B cell (primary cell): ENCODE results near the gene ZNF423. TPM values are rescaled to one million over a fixed set of nuclear protein-coding genes. Genes with fewer than 3 reads are reported as not detected.
"Not testable (repeated sequence)": the region's sequence is repeated elsewhere in the genome, so short reads cannot be mapped to it uniquely, and the experiment has no call there.

Experiments used
- ATAC-seq: fragments of 200-7000 bp; cut with Tn5 transposase; one replicate; pipeline ENCODE4 v1.10.0; 2021; ENCODE audit warnings: low read depth, mild to moderate bottlenecking, moderate number of reproducible peaks, moderate library complexity
- CTCF ChIA-PET: fragments of 350-600 bp; sonication (Branson Sonifier 250); formaldehyde crosslinking; loops from one replicate; lab custom pipeline; 2021; ENCODE audit warnings: antibody characterized with exemption, inconsistent platforms; lab: Charles Lee
- POLR2A ChIA-PET: fragments of 350-600 bp; sonication (Branson Sonifier 250); formaldehyde crosslinking; loops from one replicate; lab custom pipeline; 2021; ENCODE audit warnings: antibody characterized with exemption; lab: Charles Lee
- DNase-seq: peaks from one replicate; pipeline ENCODE4 v3.0.0; 2013
- H2AFZ ChIP-seq: 2 replicates; pipeline ENCODE4 v1.6.1; 2012; ENCODE audit warnings: mild to moderate bottlenecking, low read depth, low read length; ENCODE audit not compliant: insufficient read depth, poor library complexity, severe bottlenecking
- H3K27ac ChIP-seq, 2 donors: 1 replicate in 1 of 2; 2 replicates in 1 of 2; pipeline ENCODE4 v1.5.1; 2012 to 2013; ENCODE audit warnings: low read length in 2 of 2, mild to moderate bottlenecking in 2 of 2, moderate library complexity in 1 of 2
- H3K27me3 ChIP-seq, 4 experiments: fragments of 200-600 bp in 1 of 4; sonication (generic) in 1 of 4; replicated peaks in 1 of 4; 1 replicate in 2 of 4; 2 replicates in 2 of 4; pipeline versions ENCODE4 v1.6.1 to v1.7.0; 2013 to 2016; ENCODE audit warnings: low read length in 3 of 4, mild to moderate bottlenecking in 2 of 4, mixed read lengths in 1 of 4, moderate library complexity in 1 of 4; ENCODE audit not compliant: insufficient read depth in 4 of 4, control insufficient read depth in 3 of 4; ENCODE audit errors: control extremely low read depth in 1 of 4
- H3K36me3 ChIP-seq, 2 experiments: replicated peaks in 1 of 2; 1 replicate in 1 of 2; 2 replicates in 1 of 2; pipeline versions ENCODE4 v1.6.1 to v1.7.1; 2013; ENCODE audit warnings: low read length in 1 of 2; ENCODE audit not compliant: insufficient read depth in 2 of 2, control insufficient read depth in 1 of 2; ENCODE audit errors: control extremely low read depth in 1 of 2, extremely low read depth in 1 of 2
- H3K4me1 ChIP-seq, 2 donors: fragments of 200-600 bp in 1 of 2; sonication (generic) in 1 of 2; 1 replicate in 1 of 2; 2 replicates in 1 of 2; pipeline versions ENCODE4 v1.5.1 to v1.6.1; 2013 to 2017; ENCODE audit warnings: low read length in 2 of 2; ENCODE audit not compliant: control insufficient read depth in 2 of 2, insufficient read depth in 2 of 2
- H3K4me2 ChIP-seq: replicated peaks from 2 replicates; pipeline ENCODE3; 2012; ENCODE audit warnings: mild to moderate bottlenecking, low read depth, low read length; ENCODE audit not compliant: poor library complexity, severe bottlenecking
- H3K4me3 ChIP-seq, 5 experiments: fragments of 200-600 bp in 1 of 5; sonication (generic) in 1 of 5; 1 replicate in 3 of 5; 2 replicates in 2 of 5; pipeline versions ENCODE4 v1.5.1 to v1.7.0; 2011 to 2016; ENCODE audit warnings: low read length in 4 of 5, mild to moderate bottlenecking in 4 of 5, low read depth in 2 of 5, control low read depth in 1 of 5, moderate library complexity in 1 of 5; ENCODE audit not compliant: insufficient read depth in 1 of 5; ENCODE audit errors: control extremely low read depth in 1 of 5, extremely low read depth in 1 of 5
- H3K79me2 ChIP-seq: fragments of 200-600 bp; sonication (generic); one replicate; pipeline ENCODE4 v1.6.0; 2016; ENCODE audit warnings: low read length; ENCODE audit not compliant: control insufficient read depth, insufficient read depth
- H3K9ac ChIP-seq: fragments of 200-600 bp; sonication (generic); 2 replicates; pipeline ENCODE4 v1.6.1; 2017; ENCODE audit warnings: mild to moderate bottlenecking, low read length, moderate library complexity
- H3K9me3 ChIP-seq, 3 donors: one replicate each; pipeline versions ENCODE4 v1.6.1 to v1.7.1; 2013; ENCODE audit warnings: low read length in 2 of 3; ENCODE audit not compliant: control insufficient read depth in 2 of 3, insufficient read depth in 1 of 3; ENCODE audit errors: control extremely low read depth in 1 of 3
- H4K20me1 ChIP-seq: 2 replicates; pipeline ENCODE4 v1.6.0; 2012; ENCODE audit warnings: mild to moderate bottlenecking, low read length; ENCODE audit not compliant: insufficient read depth, control insufficient read depth, poor library complexity, severe bottlenecking
- H3K27ac Mint-ChIP-seq: one replicate; pipeline ENCODE4 v1.8.0; 2021; ENCODE audit warnings: mixed read lengths
- H3K27me3 Mint-ChIP-seq: one replicate; pipeline ENCODE4 v1.8.0; 2021; ENCODE audit warnings: mixed read lengths
- H3K4me1 Mint-ChIP-seq: one replicate; pipeline ENCODE4 v1.8.0; 2021; ENCODE audit warnings: mixed read lengths
- H3K4me3 Mint-ChIP-seq: one replicate; pipeline ENCODE4 v1.8.0; 2021; ENCODE audit warnings: mixed read lengths
- H3K9me3 Mint-ChIP-seq: one replicate; pipeline ENCODE4 v1.8.0; 2022; ENCODE audit warnings: mixed read lengths; ENCODE audit not compliant: insufficient read depth
- EZH2 ChIP-seq: IDR thresholded peaks from 2 replicates; pipeline ENCODE4 v1.6.1; 2012; ENCODE audit warnings: borderline replicate concordance, low read depth, mild to moderate bottlenecking, moderate library complexity, low read length; ENCODE audit not compliant: insufficient read depth, poor library complexity, severe bottlenecking
- WGBS: methylation state at CpG from one replicate; pipeline ENCODE4 v1.1.5; 2013; ENCODE audit warnings: missing lambda C conversion rate; ENCODE audit not compliant: insufficient coverage; 5-methylcytosine and 5-hydroxymethylcytosine counted together
- intact Hi-C: fragments of 100-400 bp; cut with micrococcal nuclease; formaldehyde crosslinking; loops from one replicate; pipeline ENCODE4 v1.10.0; 2022
- polyA plus RNA-seq: library from polyadenylated mRNA; depleted of rRNA; stranded (reverse); fragments of >200 nt; gene quantifications from 2 replicates; pipeline ENCODE4 v1.2.3, GENCODE V29; 2012
- total RNA-seq, 2 donors: library from RNA; stranded (reverse); fragments of 120-200 nt in 1 of 2; gene quantifications; 1 replicate in 1 of 2; 2 replicates in 1 of 2; pipeline versions ENCODE4 v1.2.3 to v1.2.4, GENCODE V29; 2013 to 2022
- TF ChIP-seq, protein P1 (sequence below): fragments of 200-600 bp; IDR thresholded peaks from one replicate; pipeline ENCODE4 v1.8.0; 2022; ENCODE audit warnings: antibody characterized with exemption, mild to moderate bottlenecking

Gene ZNF423
- total and polyA plus RNA-seq, 2 donors (not counting 1 experiment from before 2014, with no cell fraction given): not detected

GRCh38 chr16:49679095-49679494, 176.8 kb downstream of the ZNF423 start:
- Histone ChIP-seq H3K4me2 (no peak overlapping the region), H4K20me1 (no peaks in the 10 kb centered on the region), H3K27ac (no peak overlapping the region), H3K9me3 (peaks cover 0 to 21% (median 0%) of the 10 kb centered on the region in 3 donors), H3K4me3 (no peak overlapping the region), H3K27me3 (no peaks in the 10 kb centered on the region), H3K4me1 (no peaks in the 10 kb centered on the region), H3K79me2 (no peaks in the 10 kb centered on the region), H2AFZ (no peak overlapping the region), H3K9ac (no peak overlapping the region), H3K36me3 (no peaks in the 10 kb centered on the region)
- DNase-seq: no peak
- WGBS: 91% methylated on average over 7 of the region's 7 CpGs
- ATAC-seq: no peak
- H3K9me3 Mint-ChIP-seq: peaks cover 2% of the 10 kb centered on the region
- no peak for TF ChIP-seq EZH2
- TF ChIP-seq, protein P1, sequence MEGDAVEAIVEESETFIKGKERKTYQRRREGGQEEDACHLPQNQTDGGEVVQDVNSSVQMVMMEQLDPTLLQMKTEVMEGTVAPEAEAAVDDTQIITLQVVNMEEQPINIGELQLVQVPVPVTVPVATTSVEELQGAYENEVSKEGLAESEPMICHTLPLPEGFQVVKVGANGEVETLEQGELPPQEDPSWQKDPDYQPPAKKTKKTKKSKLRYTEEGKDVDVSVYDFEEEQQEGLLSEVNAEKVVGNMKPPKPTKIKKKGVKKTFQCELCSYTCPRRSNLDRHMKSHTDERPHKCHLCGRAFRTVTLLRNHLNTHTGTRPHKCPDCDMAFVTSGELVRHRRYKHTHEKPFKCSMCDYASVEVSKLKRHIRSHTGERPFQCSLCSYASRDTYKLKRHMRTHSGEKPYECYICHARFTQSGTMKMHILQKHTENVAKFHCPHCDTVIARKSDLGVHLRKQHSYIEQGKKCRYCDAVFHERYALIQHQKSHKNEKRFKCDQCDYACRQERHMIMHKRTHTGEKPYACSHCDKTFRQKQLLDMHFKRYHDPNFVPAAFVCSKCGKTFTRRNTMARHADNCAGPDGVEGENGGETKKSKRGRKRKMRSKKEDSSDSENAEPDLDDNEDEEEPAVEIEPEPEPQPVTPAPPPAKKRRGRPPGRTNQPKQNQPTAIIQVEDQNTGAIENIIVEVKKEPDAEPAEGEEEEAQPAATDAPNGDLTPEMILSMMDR: no peak
- intact Hi-C loops: no loop called here
- ChIA-PET POLR2A (no interaction called here), CTCF (no interaction called here)
- H3K4me3 Mint-ChIP-seq: no peak overlapping the region
- no peaks in the 10 kb centered on the region for H3K27me3 Mint-ChIP-seq
- H3K4me1 Mint-ChIP-seq: no peaks in the 10 kb centered on the region
- H3K27ac Mint-ChIP-seq: no peak overlapping the region

DNA sequence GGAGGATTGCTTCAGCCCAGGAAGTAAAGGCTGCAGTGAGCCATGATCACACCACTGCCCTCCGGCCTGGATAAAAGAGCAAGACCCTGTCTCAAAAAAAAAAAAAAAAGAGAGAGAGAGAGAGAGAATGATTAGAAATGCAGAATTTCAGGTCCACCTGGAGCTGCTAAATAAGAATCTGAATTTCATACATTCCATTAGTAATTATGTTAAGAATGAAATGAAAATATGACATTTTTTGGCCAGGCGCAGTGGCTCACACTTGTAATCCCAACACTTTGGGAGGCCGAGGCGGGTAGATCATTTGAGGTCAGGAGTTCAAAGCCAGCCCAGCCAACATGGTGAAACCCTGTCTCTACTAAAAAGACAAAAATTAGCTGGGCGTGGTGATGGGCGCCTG, 178.3 kb downstream of the ZNF423 start:
- ATAC-seq, H3K4me1 Mint-ChIP-seq, H3K9me3 Mint-ChIP-seq, H3K27me3 ChIP-seq, H3K27ac ChIP-seq, H3K79me2 ChIP-seq, H3K4me1 ChIP-seq, H3K4me3 ChIP-seq, H3K36me3 ChIP-seq, H4K20me1 ChIP-seq, H3K9ac ChIP-seq, H3K4me3 Mint-ChIP-seq, H3K4me2 ChIP-seq, intact Hi-C loops, CTCF ChIA-PET, DNase-seq, H2AFZ ChIP-seq, H3K27me3 Mint-ChIP-seq, POLR2A ChIA-PET, H3K27ac Mint-ChIP-seq: not testable (repeated sequence)
- peaks cover 0 to 21% (median 0%) of the 10 kb centered on the region in 3 donors for H3K9me3 ChIP-seq
- WGBS: 100% methylated on average over 2 of the region's 6 CpGs
